Hepatocyte (in vitro differentiated cells): Measurements from ENCODE around the gene IMMP2L. TPM values are rescaled to one million over a fixed set of nuclear protein-coding genes. Genes with fewer than 3 reads are reported as not detected.

Experiments used
- DNase-seq: peaks from one replicate; pipeline ENCODE4 v3.0.0-alpha.2; 2016; ENCODE audit warnings: low spot score
- H2AFZ ChIP-seq: fragments of 200-600 bp; sonication (generic); 2 replicates; pipeline ENCODE4 v1.6.0; 2016; ENCODE audit warnings: antibody characterized with exemption, mild to moderate bottlenecking
- H3K27ac ChIP-seq: fragments of 200-600 bp; sonication (generic); 2 replicates; pipeline ENCODE4 v1.5.1; 2016; ENCODE audit warnings: mild to moderate bottlenecking
- H3K27me3 ChIP-seq: fragments of 200-600 bp; sonication (generic); 2 replicates; pipeline ENCODE4 v1.6.1; 2016
- H3K36me3 ChIP-seq: fragments of 200-600 bp; sonication (generic); replicated peaks from 2 replicates; pipeline ENCODE4 v1.5.1; 2016; ENCODE audit warnings: low read depth; ENCODE audit not compliant: insufficient read depth
- H3K4me1 ChIP-seq: fragments of 200-600 bp; sonication (generic); 2 replicates; pipeline ENCODE4 v1.5.1; 2016; ENCODE audit warnings: mild to moderate bottlenecking, moderate library complexity; ENCODE audit not compliant: insufficient read depth
- H3K4me2 ChIP-seq: fragments of 200-600 bp; sonication (generic); 2 replicates; pipeline ENCODE4 v1.6.0; 2016
- H3K4me3 ChIP-seq: fragments of 200-600 bp; sonication (generic); 2 replicates; pipeline ENCODE4 v1.5.1; 2016; ENCODE audit warnings: mild to moderate bottlenecking
- H3K79me2 ChIP-seq: fragments of 200-600 bp; sonication (generic); 2 replicates; pipeline ENCODE4 v1.6.0; 2017; ENCODE audit warnings: mild to moderate bottlenecking
- H3K9me2 ChIP-seq: fragments of 200-600 bp; sonication (generic); replicated peaks from 2 replicates; pipeline ENCODE4 v1.6.0; 2017; ENCODE audit warnings: mild to moderate bottlenecking; ENCODE audit not compliant: insufficient read depth
- H3K9me3 ChIP-seq: fragments of 200-600 bp; sonication (generic); 2 replicates; pipeline ENCODE4 v1.5.1; 2016; ENCODE audit warnings: low read depth, mild to moderate bottlenecking
- H4K20me1 ChIP-seq: fragments of 200-600 bp; sonication (generic); 2 replicates; pipeline ENCODE4 v1.6.0; 2016; ENCODE audit warnings: mild to moderate bottlenecking; ENCODE audit not compliant: insufficient read depth, poor library complexity, severe bottlenecking
- EZH2 ChIP-seq: fragments of 200-600 bp; sonication (generic); IDR thresholded peaks from 2 replicates; pipeline ENCODE4 v1.6.1; 2016; ENCODE audit warnings: antibody characterized with exemption, mild to moderate bottlenecking, borderline replicate concordance
- EZH2phosphoT487 ChIP-seq: fragments of 200-600 bp; sonication (generic); IDR thresholded peaks from one replicate; pipeline ENCODE4 v1.6.1; 2018; ENCODE audit warnings: antibody characterized with exemption, mild to moderate bottlenecking, low read depth, moderate library complexity; ENCODE audit not compliant: unreplicated experiment, severe bottlenecking
- WGBS: methylation state at CpG from one replicate; pipeline ENCODE4 v1.1.6; 2016; ENCODE audit warnings: low lambda C conversion rate; ENCODE audit errors: missing lambda C conversion rate; 5-methylcytosine and 5-hydroxymethylcytosine counted together
- polyA plus RNA-seq: library from polyadenylated mRNA; unstranded; fragments of >200 nt; fragmentation: Nextera tagmentation; extraction: Ambion mirVana; gene quantifications from 2 replicates; pipeline ENCODE4 v1.2.1, GENCODE V29; 2016
- total RNA-seq: library from RNA; depleted of rRNA; stranded (reverse); fragments of >200 nt; gene quantifications from 2 replicates; pipeline ENCODE4 v1.2.3, GENCODE V29; 2014
- TF ChIP-seq, protein P1 (sequence below): fragments of 200-600 bp; sonication (generic); IDR thresholded peaks from 2 replicates; pipeline ENCODE4 v1.5.1; 2016; ENCODE audit warnings: antibody characterized with exemption, mild to moderate bottlenecking; ENCODE audit not compliant: poor library complexity

Gene IMMP2L
- total and polyA plus RNA-seq, 2 experiments from 2014 or later, result 13.3 to 17.6 TPM

DNA sequence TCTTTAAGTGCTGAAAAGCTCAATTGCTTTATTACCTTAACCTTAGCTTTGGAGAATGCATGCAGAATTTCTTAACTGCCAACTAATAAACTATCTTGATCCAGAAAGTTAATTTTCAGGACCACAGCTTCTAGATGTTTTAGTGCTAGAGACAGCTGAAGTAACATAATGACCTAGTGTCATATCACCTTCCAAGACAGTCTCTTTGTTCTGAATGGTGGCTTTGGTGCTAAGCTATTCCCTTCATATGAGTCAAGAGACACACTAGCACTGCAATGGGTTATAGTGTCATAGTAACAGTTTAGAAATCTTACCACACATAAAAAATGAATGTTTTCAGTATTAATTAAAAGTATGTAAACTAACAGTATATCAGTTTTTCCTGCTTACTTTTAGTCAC lies 586.8 kb downstream of the IMMP2L start:
- H3K36me3 ChIP-seq, result no peaks in the 10 kb centered on the region
- TF ChIP-seq, protein P1, sequence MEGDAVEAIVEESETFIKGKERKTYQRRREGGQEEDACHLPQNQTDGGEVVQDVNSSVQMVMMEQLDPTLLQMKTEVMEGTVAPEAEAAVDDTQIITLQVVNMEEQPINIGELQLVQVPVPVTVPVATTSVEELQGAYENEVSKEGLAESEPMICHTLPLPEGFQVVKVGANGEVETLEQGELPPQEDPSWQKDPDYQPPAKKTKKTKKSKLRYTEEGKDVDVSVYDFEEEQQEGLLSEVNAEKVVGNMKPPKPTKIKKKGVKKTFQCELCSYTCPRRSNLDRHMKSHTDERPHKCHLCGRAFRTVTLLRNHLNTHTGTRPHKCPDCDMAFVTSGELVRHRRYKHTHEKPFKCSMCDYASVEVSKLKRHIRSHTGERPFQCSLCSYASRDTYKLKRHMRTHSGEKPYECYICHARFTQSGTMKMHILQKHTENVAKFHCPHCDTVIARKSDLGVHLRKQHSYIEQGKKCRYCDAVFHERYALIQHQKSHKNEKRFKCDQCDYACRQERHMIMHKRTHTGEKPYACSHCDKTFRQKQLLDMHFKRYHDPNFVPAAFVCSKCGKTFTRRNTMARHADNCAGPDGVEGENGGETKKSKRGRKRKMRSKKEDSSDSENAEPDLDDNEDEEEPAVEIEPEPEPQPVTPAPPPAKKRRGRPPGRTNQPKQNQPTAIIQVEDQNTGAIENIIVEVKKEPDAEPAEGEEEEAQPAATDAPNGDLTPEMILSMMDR, result no peak
- TF ChIP-seq EZH2phosphoT487 (no peak), EZH2 (no peak)
- no peaks in the 10 kb centered on the region for H4K20me1 ChIP-seq
- H3K4me2 ChIP-seq, result no peak overlapping the region
- H3K4me3 ChIP-seq, result no peak overlapping the region
- H3K9me3 ChIP-seq, result no peaks in the 10 kb centered on the region
- H3K27me3 ChIP-seq, result no peaks in the 10 kb centered on the region
- H3K27ac ChIP-seq, result no peak overlapping the region
- no peaks in the 10 kb centered on the region for H3K4me1 ChIP-seq
- DNase-seq, result no peak
- H3K9me2 ChIP-seq, result no peaks in the 10 kb centered on the region
- no peak overlapping the region for H2AFZ ChIP-seq
- no peaks in the 10 kb centered on the region for H3K79me2 ChIP-seq

DNA sequence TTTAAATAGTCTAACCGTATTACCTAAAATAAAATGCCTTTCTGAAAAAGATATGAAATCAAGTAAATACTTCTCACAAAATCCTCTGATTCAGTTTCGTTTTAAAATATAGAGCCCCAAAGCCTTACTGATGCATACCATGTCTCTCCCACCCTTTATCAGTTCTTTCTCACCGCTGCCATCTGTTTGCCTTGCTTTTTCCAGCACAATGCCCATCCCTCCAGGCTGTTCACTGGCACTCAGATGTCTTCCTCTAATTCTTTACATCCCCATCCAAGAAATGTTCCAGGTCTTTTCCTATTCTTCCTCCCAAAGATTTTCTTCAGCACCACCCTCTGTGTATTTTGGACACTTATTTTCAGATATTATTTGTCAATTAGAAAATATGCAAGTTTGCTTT lies 587.9 kb downstream of the IMMP2L start:
- H2AFZ ChIP-seq, result no peak overlapping the region
- no peaks in the 10 kb centered on the region for H3K36me3 ChIP-seq
- 84% methylated on average over 3 of the region's 3 CpGs for WGBS
- no peaks in the 10 kb centered on the region for H3K27me3 ChIP-seq
- no peaks in the 10 kb centered on the region for H3K9me2 ChIP-seq
- TF ChIP-seq EZH2phosphoT487, result no peak
- TF ChIP-seq, protein P1, result no peak
- TF ChIP-seq EZH2, result no peak
- H3K27ac ChIP-seq, result no peak overlapping the region
- no peak overlapping the region for H3K4me2 ChIP-seq
- DNase-seq, result no peak
- H4K20me1 ChIP-seq, result no peaks in the 10 kb centered on the region
- no peaks in the 10 kb centered on the region for H3K9me3 ChIP-seq
- H3K79me2 ChIP-seq, result no peaks in the 10 kb centered on the region
- no peak overlapping the region for H3K4me3 ChIP-seq
- H3K4me1 ChIP-seq, result no peaks in the 10 kb centered on the region

DNA sequence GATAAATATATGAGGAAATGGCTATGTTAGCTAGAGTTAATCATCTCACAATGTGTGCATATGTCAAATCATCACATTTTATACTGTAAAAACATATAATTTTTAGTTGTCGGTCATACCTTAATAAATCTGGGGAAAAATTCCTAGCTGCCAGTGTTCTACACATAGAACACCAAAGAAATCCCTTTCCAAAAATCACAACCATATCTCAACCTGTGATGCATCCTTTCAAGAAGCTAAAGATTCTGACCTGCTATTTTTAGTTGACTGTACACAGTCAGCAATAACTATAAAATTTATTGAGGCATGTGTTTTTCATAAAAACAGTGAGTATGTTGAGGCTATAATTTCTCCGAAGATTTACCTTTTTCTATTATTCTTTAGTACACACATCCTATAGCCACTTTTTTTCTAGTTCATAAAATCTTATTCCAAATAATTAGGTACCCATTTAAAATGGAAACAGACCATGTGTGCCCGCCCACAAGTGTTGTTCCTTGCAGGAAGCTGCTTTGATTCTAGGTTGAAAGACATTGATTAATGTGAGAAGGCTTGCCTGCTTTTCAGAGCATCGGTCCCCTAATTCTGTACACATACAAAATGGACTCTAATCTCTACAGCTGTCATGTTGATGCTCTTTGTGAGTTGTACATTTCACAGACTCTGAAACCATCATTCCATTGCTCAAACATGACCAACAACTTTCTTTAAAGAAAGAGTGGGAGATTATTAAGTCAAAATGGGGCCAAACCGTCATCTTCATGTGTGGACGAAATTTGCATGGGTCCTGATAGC lies 588.9 kb downstream of the IMMP2L start:
- DNase-seq, result no peak
- Histone ChIP-seq H3K4me1 (no peaks in the 10 kb centered on the region), H2AFZ (no peak overlapping the region), H3K27me3 (no peaks in the 10 kb centered on the region), H3K4me2 (no peak overlapping the region), H4K20me1 (no peaks in the 10 kb centered on the region), H3K4me3 (no peak overlapping the region), H3K27ac (no peak overlapping the region), H3K36me3 (no peaks in the 10 kb centered on the region), H3K9me3 (no peaks in the 10 kb centered on the region), H3K9me2 (no peaks in the 10 kb centered on the region), H3K79me2 (no peaks in the 10 kb centered on the region)
- 59% methylated on average over 6 of the region's 6 CpGs for WGBS
- TF ChIP-seq, protein P1, result no peak
- TF ChIP-seq EZH2 (no peak), EZH2phosphoT487 (no peak)
